ENCODE measurements around the gene CDH18.

GRCh38 chr5:19706776-19707175, 281.2 kb downstream of the CDH18 start:
- no peak for TF ChIP-seq POLR2A (IDR thresholded peaks at IDR 0.05)
- TF ChIP-seq, protein P1, sequence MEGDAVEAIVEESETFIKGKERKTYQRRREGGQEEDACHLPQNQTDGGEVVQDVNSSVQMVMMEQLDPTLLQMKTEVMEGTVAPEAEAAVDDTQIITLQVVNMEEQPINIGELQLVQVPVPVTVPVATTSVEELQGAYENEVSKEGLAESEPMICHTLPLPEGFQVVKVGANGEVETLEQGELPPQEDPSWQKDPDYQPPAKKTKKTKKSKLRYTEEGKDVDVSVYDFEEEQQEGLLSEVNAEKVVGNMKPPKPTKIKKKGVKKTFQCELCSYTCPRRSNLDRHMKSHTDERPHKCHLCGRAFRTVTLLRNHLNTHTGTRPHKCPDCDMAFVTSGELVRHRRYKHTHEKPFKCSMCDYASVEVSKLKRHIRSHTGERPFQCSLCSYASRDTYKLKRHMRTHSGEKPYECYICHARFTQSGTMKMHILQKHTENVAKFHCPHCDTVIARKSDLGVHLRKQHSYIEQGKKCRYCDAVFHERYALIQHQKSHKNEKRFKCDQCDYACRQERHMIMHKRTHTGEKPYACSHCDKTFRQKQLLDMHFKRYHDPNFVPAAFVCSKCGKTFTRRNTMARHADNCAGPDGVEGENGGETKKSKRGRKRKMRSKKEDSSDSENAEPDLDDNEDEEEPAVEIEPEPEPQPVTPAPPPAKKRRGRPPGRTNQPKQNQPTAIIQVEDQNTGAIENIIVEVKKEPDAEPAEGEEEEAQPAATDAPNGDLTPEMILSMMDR (IDR thresholded peaks at IDR 0.05), result no peak
- TF ChIP-seq POLR2AphosphoS5 (IDR thresholded peaks at IDR 0.05), result no peak
- TF ChIP-seq EP300 (IDR thresholded peaks at IDR 0.05), result no peak
